ENCODE data around the gene PROX2.

- TF ChIP-seq CTCF (IDR thresholded peaks at IDR 0.05; ENCODE audit: borderline replicate concordance, extremely low read depth, low read length, poor library complexity, severe bottlenecking) (no peak), EZH2 (IDR thresholded peaks at IDR 0.05; ENCODE audit: borderline replicate concordance, low read depth, low read length, severe bottlenecking) (no peak)
Observed at GRCh38 chr14:74853581-74853980, 22.4 kb downstream of the PROX2 start.
